Measurements from ENCODE around the gene ELOVL6. TPM values are rescaled to one million over a fixed set of nuclear protein-coding genes. Genes with fewer than 3 reads are reported as not detected.

ELOVL6 gene
- total RNA-seq, 4 donors from 2014 or later: 2.1 to 4.1 (median 3.3) TPM

- Histone ChIP-seq H3K9me3 (no peaks in the 10 kb centered on the region), H3K27ac (no peak overlapping the region), H3K4me1 (peaks cover 0 to 8% of the 10 kb centered on the region in 2 donors), H3K4me3 (replicated peaks in 1 of 3) (no peak overlapping the region), H3K27me3 (no peaks in the 10 kb centered on the region), H3K36me3 (no peaks in the 10 kb centered on the region)
- no peak for DNase-seq
- WGBS, 2 donors: 92 to 94% methylated on average over 4 of the region's 4 CpGs
- TF ChIP-seq POLR2A (IDR thresholded peaks at IDR 0.05): no peak
- no peak for TF ChIP-seq CTCF (IDR thresholded peaks at IDR 0.05)
- intact Hi-C loops (cut with DNase I): no loop called here
These were observed 187.6 kb downstream of the ELOVL6 start for GRCh38 chr4:110010797-110011196.

- H3K4me1 ChIP-seq: peaks cover 0 to 8% of the 10 kb centered on the region in 2 donors
- intact Hi-C loops (cut with DNase I): no loop called here
- DNase-seq: no peak
- H3K9me3 ChIP-seq: no peaks in the 10 kb centered on the region
- no peak overlapping the region for H3K27ac ChIP-seq
- TF ChIP-seq CTCF (IDR thresholded peaks at IDR 0.05) (no peak), POLR2A (IDR thresholded peaks at IDR 0.05) (no peak)
- no peak overlapping the region for H3K4me3 ChIP-seq (replicated peaks in 1 of 3)
- H3K27me3 ChIP-seq: no peaks in the 10 kb centered on the region
- WGBS, 2 donors: 78 to 99% methylated on average over 2 of the region's 2 CpGs
- H3K36me3 ChIP-seq: no peaks in the 10 kb centered on the region
These were observed 188.9 kb downstream of the ELOVL6 start for GRCh38 chr4:110009550-110009949.

GRCh38 chr4:110008540-110008939 lies 189.9 kb downstream of the ELOVL6 start:
- 58 to 67% methylated on average over 2 of the region's 2 CpGs for WGBS, 2 donors
- Histone ChIP-seq H3K4me1 (peaks cover 0 to 8% of the 10 kb centered on the region in 2 donors), H3K36me3 (no peaks in the 10 kb centered on the region), H3K9me3 (no peaks in the 10 kb centered on the region), H3K4me3 (replicated peaks in 1 of 3) (no peak overlapping the region), H3K27me3 (no peaks in the 10 kb centered on the region), H3K27ac (no peak overlapping the region)
- DNase-seq: peak in 1 of 2 donors; percentile 10
- no peak for TF ChIP-seq POLR2A (IDR thresholded peaks at IDR 0.05)
- no peak for TF ChIP-seq CTCF (IDR thresholded peaks at IDR 0.05)
- intact Hi-C loops (cut with DNase I): no loop called here

- no peaks in the 10 kb centered on the region for H3K9me3 ChIP-seq
- H3K27ac ChIP-seq: no peak overlapping the region
- no peak overlapping the region for H3K4me3 ChIP-seq (replicated peaks in 1 of 3)
- TF ChIP-seq POLR2A (IDR thresholded peaks at IDR 0.05) (no peak), CTCF (IDR thresholded peaks at IDR 0.05) (no peak)
- no peaks in the 10 kb centered on the region for H3K36me3 ChIP-seq
- H3K27me3 ChIP-seq: no peaks in the 10 kb centered on the region
- DNase-seq: no peak
- H3K4me1 ChIP-seq: peaks cover 0 to 8% of the 10 kb centered on the region in 2 donors
- 80 to 81% methylated on average over 3 of the region's 3 CpGs for WGBS, 2 donors
- intact Hi-C loops (cut with DNase I): no loop called here
These were observed 191.2 kb downstream of the ELOVL6 start for GRCh38 chr4:110007217-110007616.

GRCh38 chr4:110005461-110006056 lies 192.9 kb downstream of the ELOVL6 start:
- 7 to 33% methylated on average over 1 of the region's 1 CpG for WGBS, 2 donors
- H3K27me3 ChIP-seq: no peaks in the 10 kb centered on the region
- H3K4me1 ChIP-seq: peaks cover 0 to 8% of the 10 kb centered on the region in 2 donors
- intact Hi-C loops (cut with DNase I): no loop called here
- no peak overlapping the region for H3K4me3 ChIP-seq (replicated peaks in 1 of 3)
- no peak for DNase-seq
- no peak overlapping the region for H3K27ac ChIP-seq
- no peaks in the 10 kb centered on the region for H3K36me3 ChIP-seq
- H3K9me3 ChIP-seq: no peaks in the 10 kb centered on the region
- TF ChIP-seq CTCF (IDR thresholded peaks at IDR 0.05) (peak; percentile 20 to 78 (median 63)), POLR2A (IDR thresholded peaks at IDR 0.05) (no peak)

All from thyroid gland (tissue), 4 donors.